Activated T-helper 9 cell treated with anti-CD3 and anti-CD28 coated beads, Interleukin-2, amount 50 U/mL, for 16 hours (primary cell): ENCODE results near the gene SPON1.
A peak's percentile ranks its signal among the peaks of the same experiment; 100 is the strongest.
"Not testable (repeated sequence)": the region's sequence is repeated elsewhere in the genome, so short reads cannot be mapped to it uniquely, and the experiment has no call there.

Source experiments
- DNase-seq: peaks from one replicate; pipeline ENCODE4 v3.0.0-alpha.2; 2020; ENCODE audit warnings: low read depth

Gene SPON1

GRCh38 chr11:14275076-14275475 is 312.6 kb downstream of the SPON1 start:
- DNase-seq: no peak

GRCh38 chr11:14278869-14279268 is 316.3 kb downstream of the SPON1 start:
- DNase-seq: not testable (repeated sequence)

DNA sequence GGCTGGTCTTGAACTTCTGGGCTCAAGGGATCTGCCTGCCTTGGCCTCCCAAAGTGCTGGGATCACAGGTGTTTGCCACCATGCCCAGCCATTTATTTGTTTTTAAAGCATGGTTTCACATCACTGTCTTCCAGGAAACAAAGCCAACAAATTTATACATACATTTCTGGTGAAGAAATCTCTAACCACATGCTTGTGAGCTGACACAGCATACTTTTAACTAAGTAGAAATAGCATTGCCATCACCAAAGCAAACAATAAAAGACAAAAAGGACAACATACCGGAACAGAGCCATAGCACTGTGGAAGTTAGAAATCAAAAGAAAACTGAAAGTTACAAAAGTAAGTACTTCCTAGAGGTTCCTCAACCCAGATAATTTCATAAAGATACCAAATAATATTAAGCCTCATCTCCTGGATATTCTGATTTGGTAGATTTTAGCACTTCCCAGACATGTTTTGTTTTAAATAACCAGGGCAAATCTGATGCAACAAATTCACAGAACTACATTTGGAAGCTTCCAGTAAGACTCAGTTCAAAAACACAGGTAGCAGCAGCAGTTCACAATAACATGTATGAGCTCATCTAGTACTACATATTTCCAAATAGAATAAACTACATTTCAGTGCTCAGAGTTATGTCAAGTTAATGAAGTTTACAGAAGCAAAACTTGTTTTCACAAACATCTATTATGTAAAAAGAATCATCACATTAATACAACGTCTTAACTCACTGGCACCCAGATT is 325.8 kb downstream of the SPON1 start:
- DNase-seq: no peak

DNA sequence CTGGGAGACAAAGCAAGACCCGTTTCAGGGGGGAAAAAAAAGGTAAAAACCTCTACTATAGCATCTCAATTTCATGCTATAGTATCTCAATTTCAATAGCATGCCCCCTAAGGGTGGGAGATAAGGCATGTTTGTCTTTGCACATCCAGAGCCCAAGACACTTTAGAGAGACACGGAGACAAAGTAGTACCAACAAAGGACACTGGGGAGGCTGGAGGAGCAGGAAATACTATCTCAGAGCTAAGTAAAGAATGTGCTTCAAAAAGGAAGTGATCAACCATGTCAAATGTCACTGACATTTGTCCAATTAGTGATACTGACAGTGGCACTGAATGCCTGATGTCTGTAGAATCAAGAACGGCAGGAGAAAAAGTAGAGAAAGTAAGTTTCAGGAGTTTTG is 327.9 kb downstream of the SPON1 start:
- DNase-seq: no peak

DNA sequence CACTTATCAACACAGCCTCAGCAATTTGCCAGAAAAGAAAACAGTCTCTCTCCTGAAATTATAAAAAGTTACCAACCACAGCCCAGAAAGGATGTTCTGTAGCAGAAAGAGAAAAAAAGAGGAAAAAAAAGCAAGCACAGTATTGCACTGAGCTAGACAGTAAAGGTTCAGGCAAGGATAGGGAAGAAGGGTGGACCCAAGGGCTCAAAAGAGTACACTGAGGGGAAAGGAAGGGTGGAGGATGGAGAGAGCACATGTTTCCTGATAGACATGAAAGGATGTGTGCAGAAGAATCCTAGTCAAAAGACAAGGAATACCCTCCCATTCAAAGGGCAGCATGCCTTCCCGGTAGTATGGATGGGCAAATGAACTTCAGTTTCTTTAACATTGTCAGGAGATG is 337.4 kb downstream of the SPON1 start:
- no peak for DNase-seq

- DNase-seq: peak; percentile 8
These were observed 338.3 kb downstream of the SPON1 start for GRCh38 chr11:14300661-14301304.

DNA sequence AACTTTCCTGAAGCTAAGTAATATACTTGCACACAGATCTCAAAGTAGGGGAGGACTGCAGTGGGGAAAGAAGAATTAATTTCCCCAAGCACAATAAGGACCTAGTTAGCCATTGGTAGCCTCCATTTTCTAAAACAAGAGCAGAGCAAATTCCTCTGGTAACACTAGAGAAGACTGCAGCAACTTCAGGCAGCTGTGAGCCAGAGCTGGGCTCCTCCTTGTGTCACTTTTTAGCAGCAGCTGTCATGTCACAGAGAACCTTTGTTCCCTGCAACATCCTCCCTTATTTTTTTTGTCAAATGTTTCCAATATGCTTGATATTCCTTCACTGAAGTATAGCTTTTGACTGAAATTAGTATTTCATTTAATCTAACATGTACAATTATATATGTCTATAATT is 342.1 kb downstream of the SPON1 start:
- DNase-seq: no peak

GRCh38 chr11:14305649-14306048 is 343.1 kb downstream of the SPON1 start:
- DNase-seq: no peak

- DNase-seq: no peak
These were observed 344.0 kb downstream of the SPON1 start for GRCh38 chr11:14306481-14306880.

DNA sequence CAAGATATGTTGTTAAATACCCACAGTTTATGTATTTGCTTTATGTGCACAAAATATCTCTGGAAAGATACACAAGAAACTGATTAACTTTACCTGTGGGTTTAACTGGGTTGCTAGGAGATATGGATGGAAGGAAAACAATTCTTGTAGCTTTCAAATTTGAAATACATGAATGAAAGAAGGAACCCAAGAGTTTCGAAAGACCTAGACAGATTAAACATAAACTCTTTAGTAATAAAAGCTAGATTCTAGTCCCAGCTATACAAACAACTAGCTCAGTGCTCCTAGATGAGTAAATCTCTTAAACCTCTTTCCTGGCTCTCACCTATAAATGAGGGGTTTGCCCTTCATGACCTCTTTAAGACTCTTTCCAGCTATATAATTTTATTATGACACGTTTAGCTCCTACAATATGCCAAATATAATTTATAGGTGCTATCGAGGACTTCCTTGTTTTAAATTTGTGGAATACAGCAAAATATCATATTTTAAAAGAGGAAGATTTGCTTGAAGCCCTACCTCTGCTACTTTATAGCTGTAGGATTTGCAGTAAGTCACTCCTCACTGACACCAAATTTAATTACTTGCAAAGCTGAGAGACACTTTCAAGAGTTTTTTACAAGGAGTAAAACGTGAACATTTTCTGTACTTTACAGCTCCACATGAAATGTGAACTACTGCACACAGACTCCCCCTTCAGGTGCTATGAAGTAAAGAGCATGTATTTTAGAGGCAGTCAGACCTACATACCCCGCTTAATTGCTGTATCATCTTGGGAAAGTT is 345.8 kb downstream of the SPON1 start:
- DNase-seq: no peak

GRCh38 chr11:14308897-14309387 is 346.4 kb downstream of the SPON1 start:
- DNase-seq: no peak

DNA sequence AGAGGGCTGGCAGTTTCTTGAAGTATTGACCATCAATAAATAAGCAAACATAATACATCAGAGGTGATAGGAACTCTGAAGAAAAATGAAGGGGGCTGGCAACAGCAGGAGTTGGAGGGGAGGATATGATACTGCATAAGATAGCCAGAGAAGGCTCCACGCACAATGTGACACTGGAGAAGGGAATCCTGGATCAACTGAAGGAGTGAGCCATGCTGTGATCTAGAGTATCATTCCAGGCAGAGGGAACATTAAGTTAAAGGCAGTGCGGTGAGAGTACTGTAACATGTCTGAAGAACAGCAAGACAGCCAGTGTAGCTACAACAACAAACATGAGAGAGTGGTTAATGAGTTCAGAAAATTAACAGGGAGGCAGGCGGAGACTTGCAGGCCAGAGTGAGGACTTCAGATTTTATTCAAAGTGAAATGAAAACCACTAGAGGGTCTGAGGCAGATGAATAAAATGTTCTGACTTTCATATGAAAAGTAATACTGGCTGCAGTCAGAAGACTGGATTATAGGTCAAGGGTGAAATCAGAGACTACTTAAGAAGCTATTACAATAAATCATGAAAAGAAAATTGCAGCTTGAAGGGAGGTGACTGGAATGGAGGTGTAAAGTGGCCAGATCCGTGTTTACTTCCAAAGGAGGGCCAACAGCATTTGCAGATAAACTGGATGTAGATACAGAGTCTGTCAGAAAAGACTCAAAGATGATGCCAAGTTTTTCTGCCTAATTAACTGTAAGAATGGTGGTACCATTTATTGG is 347.1 kb downstream of the SPON1 start:
- no peak for DNase-seq

DNA sequence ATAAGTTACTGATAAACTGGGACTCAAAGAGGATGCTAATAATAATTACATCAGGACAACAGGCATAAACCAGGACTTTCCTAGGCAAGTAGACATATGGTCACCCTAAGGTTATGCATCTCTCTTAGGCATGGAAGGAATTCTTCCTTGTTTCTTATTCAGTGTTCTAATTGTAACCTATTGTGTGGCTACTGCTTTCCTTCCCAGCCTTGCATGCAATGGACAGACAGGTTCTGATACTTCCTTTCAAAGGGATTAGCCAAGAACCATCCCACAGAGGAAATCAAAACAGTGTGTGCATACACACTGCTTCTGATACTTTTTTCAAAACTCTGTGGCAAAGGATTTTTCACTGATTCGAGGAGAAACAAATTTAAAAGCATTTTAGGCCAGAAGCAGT is 348.2 kb downstream of the SPON1 start:
- DNase-seq: no peak

DNA sequence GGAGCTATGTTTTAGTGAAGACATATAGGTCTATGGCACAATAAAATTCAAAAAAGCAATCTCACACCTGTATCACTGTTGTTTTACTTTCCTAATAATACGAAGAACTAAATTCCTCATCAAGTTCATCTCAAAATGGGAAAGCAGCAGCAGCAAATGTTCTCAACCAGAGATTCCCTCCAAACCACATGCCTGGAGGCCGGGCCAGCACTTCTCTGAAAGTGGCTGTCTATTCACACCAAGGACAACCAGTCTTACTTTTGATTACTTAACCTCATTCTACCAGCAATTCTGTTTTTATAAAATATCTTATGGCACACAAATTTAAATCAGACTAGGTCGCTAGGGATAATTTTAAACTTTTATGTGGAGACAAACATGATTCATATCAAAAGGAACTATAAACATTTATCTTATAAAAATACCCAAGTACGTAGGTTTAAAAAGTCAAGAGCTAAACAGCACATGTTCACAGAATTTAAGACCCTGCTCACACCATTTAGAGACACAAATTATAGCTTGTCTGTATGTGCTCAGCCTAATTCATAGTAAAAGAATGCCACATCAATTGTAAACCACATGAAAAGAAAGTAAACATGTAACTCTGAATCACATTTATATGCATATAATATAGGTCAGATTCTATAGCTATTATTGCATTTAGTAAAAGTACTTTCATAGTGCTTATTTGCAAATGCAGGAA is 350.4 kb downstream of the SPON1 start:
- no peak for DNase-seq

DNA sequence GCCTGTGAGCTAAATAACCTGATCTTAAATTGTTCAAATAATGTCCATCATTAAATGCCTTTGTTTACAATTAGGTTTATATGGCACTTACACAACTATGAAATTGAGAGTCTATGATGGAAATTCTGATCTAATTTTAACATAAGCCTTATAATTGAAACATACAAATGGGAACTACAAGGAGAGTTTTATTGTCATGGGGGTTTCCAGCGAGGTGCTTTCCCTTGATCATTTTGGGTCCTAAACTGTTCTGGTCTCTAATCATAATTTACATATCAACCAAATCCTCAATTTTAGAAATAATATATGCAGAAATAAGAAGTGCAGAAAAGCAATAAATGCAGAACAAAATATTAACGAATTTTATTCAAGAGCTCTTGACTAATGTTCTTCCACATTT is 351.6 kb downstream of the SPON1 start:
- DNase-seq: no peak

DNA sequence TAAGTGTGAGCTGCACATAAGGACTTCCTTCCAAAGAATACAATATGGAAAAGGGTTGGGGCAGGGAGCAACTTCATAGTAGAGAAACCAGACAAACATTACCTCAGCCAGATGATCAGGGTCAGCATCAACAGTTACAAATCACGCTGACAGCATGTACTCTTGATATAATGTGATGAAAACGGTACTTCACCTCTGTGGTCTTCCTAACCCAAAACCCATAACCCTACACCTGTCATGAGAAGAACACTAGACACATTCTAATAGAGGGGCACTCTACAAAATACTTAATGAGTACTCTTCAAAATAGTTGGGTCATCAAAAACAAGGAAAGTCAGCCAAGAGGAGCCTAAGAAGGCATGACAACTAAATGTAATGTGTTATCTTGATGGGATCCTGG is 352.6 kb downstream of the SPON1 start:
- no peak for DNase-seq
